Measurements from ENCODE around the gene HTRA2. TPM values are rescaled to one million over a fixed set of nuclear protein-coding genes. Genes with fewer than 3 reads are reported as not detected.

The HTRA2 gene
- total RNA-seq, 1 donor from 2014 or later: 18.1 TPM

DNA sequence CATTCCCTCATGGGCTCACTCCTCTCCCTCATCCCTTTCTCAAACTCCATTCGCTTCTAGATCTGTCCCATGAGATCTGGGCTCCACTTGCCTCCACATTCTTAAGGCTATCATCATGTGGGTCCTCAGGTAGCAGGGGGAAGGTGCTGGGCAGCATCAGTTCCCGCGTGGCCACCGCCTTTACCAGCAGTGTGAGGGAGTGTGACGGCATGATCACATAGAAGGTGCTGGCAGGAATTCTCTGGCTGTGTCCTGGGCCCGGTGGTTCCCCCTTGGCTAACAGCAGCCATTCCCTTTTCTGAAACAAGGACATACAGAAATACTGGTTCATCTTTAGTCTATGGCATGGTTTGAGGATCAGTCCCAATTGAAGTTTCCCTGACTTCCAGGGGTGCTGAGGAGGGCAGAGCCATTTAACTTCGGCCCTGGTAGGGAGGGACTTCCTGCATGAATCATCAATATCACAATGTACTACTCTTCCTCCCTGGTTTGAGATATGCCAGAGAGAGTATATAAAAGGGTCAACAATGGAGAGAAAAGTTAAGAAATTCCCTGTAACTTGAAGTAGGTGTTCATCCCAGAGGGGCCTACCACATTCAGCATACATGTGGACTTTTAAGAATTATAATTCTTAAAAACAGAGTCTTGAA lies 32.5 kb downstream of the HTRA2 start:
- no peak for DNase-seq

DNA sequence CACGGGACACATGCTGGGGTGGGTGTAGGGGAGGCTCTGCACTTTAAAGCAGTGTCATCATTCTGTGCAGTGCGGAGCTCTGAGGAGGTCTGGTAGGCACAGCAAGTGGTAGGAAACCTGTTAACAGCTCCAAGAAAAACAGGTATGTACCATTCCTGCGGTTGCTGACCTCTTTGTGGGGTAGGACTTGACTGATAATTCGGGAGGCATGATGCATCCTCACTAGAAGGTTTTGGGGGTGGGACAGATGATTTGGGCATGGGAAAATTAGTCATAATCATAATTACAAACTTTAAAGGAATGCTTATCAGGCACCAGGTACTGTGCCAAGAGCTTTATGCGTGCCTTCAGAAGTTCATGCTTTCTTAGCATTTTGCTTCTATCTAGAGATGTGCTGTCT lies 34.5 kb downstream of the HTRA2 start:
- no peak for DNase-seq

DNA sequence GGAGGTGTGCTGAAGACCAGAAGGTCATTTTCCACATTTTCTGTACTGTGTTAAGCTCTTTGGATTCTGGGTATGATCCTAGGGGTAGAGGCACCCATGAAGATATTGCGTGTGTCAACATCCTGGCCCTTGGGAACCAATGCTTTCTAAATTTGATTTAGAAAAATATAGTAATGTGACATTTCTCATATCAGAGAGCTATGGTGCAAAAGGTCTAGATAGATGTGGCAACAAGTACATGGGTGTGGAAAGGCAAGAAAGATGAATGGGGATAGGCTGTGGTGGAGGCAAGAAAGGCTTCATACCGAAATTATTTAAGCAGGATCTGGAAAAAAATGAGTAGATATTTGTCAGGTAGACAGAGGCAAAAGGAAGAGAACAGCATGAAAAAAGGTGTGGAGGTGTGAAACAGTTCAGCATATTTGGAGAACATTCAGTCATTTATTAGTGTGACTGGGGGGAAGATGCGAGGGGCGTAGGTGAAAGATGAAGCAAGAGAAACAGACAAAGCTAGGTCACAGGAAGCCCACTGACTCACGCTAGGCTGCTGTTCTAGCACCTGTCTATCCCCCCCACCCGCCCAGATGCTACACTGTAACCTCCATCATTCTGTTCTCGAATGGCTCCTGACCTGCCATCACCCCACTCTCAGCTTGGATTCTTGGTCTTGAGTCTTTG lies 36.5 kb downstream of the HTRA2 start:
- DNase-seq: no peak

DNA sequence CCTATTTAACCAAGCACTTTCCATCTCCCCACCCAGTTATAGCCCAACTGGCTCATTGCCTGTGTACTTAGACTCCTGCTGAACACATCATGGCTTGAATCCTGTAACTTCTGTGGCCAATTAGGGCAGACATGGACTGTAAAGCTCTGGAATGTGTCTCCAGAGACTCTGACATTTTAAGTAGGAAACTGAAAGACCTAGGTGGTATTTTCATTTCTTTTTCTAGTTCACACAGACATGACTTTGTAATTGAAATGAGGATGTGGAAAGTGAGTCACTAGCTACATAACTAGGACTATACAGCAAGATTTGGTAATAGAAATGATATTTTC lies 37.0 kb downstream of the HTRA2 start:
- peak; percentile 13 for DNase-seq

DNA sequence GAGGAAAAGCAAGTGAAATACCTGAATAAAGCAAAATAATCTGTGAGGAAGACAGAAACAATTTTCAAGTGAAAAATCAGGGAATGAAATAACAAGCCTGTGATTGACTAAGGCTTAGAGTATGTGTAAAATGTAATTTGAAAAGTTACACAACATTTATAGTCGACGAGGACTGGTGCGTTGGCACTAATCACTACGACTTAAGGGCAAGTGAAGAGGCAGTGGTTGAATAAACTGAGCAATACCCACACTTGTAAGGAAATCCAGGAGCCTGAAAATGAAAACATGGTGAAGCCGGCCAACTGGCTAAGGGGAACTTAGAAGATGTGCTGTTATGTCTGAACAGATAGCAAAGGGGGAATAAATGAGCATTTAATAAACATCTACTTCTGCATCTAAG lies 38.1 kb downstream of the HTRA2 start:
- DNase-seq: no peak

DNA sequence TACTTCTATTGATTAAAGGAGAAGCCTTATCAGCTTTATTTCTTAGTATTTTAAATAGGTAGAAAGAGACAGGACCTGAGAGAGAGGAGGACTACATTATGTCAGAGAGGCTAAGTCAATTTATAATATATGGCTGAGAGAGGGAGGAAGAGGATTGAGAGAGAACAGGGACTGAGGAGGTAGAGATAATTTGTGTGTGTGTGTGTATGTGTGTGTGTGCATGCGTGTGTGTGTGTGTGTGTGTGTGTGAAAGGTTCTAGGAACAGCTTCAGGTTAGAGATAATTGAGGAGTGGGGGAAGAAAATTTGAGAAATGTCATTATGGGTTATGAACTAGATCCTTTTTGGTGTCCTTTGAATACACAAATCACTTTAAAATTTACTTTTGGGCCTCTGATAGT lies 40.0 kb downstream of the HTRA2 start:
- no peak for DNase-seq

DNA sequence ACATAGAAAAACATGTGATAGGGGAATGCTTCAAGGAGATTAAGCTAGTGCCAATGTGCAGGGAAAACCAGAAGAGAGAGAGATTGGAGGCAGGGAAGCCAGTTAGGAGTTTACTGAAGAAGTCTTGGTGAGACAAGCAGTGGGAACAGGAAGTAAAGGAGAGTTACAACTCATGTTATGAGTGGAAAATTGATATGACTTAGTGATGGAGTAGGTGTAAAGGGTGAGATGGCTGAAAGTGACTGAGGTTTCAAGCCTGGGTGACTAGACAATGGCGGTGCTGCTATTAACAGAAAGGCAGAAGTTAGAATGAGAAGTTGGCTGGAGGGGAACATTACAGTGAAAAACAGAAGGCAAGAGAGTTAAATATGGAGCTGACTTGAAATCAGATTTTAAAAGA lies 41.3 kb downstream of the HTRA2 start:
- no peak for DNase-seq

DNA sequence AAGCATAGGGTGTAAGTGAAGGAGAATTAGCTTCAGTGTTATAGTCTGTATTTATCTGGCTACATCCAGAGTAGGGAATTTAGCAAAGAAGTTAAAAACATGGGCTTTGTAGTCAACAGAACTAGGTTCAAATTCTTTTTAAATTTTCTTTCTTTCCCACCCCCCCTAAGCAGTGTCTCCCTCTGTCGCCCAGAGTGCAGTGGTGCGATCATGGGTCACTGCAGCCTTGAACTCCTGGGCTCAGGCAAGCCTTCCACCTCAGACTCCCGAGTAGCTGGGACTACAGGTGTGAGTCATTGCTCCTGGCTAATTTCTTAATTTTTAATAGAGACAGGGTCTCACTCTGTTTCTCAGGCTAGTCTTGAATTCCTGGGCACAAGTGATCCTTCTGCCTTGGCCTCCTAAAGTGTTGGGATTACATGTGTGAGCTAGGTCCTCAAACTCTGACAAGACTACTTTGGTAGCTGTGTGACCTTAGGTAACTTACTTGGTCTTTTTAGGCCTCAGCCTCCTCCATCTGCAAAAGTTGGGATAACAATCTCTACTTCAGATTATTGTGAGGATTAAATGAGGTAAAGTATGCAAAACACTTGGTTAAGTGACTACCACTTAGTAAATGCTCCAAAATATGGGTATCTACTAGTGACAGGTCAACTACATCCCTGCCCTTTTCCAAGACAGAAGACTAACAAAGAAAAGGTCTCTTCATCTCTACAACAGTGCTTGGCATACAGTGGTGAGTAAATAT lies 42.6 kb downstream of the HTRA2 start:
- no peak for DNase-seq

DNA sequence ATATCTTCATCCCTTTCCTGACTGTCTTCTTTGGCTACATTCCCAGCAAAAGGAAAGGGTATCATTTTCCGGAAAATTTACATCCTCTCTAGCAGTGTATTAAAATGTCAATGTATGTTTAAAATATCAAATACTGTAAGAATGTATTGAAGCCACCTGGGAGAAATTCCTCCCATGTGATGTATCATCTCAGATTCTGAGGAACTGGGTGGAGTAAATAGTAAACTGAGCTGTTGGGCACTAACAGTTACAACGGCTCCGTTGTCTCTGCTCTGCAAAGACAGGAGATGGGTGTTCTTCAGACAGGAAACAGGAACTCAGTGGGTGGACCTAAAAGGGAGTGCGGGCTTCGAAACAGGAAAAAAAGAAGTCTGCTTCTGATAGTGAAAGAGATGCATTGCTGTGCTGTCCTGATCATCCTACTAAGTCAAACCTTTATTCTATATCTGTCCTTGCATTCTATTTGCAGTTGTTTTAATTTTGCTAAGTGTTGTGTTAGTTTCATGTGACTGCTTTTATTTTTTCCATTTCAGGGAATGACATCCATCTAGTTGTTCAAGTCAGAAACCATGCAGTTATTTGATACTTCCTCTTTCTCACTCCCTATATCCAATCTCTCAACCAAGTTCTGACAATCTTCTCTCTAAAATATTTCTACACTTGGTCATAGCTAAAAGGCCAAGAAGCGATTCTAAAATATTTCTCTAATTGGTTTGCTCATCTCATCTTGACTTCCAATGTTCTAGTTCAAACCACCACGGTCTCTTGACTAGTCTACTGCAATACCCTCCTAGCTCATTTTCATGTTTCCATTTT lies 44.2 kb downstream of the HTRA2 start:
- DNase-seq: no peak

DNA sequence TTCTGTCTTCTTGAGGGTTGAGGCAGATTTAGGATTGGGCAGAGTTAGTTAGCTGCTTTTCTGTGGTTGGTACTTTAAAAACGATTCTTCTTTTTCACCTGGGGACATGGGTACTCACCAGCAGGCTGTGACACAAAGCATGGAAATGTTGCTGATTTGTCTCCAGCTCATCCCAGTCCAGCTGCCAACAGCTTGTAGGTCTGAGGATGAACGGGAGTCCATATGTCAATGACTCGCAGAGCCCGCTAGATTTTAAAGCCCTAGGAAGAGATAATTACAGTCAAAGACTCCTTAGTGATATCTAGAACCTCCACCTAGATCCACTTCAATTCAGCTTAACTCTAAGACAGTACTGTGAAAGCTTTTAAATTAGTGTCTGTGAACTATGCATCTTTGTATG lies 45.6 kb downstream of the HTRA2 start:
- DNase-seq: no peak

DNA sequence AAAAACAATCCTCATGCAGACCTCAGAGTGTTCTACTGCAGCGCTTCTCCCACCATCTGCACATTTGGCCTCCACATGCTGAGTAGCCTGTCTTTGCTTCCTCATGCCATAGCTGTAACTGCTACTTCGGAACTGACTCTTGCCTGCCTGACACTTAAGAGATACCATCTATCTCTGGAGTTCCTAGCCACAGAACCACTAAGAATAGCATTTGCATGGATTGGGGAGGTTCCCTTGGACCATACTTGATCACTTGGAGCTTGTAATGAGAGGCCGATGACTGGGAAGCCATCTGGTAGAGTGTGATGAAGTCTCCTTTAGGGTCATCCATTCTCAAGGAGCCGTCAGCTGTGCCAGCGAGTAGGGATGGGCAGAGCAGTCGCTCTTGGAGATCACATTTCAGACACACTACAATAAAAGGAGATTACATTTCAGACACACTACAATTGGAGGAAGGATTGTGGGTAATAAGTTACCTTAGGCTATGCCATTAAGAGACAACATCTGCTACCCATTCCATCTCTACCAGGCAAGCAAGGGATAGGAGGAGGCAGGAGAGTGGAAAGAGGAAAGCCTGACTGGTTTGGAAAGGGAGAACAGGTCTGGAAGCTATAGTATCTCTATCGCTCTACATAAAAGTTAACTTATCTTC lies 46.6 kb downstream of the HTRA2 start:
- peak; percentile 52 for DNase-seq

DNA sequence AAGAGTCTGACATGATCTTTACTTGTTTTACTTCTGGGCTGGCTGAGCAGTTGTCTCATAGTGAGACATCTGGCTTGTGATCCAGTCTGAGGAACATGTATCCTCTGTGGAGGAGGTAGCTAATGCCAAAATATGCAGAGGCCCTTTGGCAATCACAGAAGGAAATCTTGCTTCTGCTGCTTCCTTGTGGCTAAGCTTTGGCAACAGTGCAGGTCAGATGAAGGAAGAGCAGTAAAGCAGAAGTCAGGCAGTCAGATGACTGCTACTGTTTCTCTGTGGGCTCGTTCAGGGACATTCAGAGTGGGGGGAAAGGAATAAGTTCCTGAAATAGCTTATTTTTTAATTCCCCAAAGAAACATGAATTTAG lies 47.1 kb downstream of the HTRA2 start:
- DNase-seq: peak; percentile 66

DNA sequence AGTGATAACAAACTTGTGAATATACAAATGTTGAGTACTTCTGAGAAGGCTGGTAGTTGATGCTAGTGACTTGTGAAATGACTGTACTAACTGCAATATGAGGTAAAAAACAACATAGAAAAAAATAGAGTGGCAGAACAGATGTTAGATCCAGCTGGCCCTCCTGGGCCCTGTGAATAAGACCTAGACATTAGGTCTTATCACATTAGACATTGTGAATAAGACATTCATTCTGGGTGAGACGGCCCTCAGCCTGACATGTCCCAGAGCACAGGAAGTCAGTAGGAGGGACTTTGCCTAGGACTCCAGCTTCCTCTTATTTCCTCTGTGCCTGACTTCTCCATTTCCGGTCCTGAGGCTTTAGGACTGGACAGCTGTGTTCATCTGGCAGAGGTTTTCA lies 47.7 kb downstream of the HTRA2 start:
- no peak for DNase-seq

DNA sequence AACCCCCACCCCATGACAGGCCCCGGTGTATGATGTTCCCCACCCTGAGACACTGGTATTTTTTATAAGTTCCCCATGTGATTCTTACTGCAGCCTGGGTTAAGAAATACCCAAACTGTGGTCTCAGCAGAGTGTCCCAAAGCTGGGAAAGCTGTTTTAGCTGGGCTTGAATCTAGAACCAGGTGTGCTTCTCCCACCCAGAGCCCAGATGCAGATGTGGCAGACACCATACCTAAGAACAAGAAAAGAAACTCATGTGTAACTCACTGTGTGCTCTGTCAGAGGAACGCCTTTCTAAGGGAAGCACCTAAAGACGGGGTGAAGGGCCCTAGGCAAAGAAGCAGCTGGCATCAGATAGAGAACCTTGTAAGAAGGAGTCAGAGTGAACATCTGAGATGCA lies 48.7 kb downstream of the HTRA2 start:
- no peak for DNase-seq

DNA sequence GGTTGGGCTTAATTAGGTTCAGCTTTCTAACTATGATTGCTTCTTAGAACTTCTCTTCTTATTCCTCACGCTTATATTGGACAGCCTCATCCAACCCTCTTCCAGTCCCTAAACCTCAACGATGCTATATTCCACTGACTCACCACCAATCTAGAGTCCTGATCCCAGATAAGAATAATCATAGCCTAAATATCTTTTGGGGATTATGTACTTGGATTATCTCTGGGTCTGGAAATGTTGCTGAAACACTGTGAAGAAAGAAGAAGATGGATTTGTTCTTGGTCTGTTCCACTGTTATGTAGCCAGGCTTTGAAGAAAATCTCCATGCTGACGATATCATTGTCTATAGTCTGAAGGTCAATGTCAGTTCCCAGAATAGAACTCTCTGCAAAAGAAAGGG lies 51.7 kb downstream of the HTRA2 start:
- DNase-seq: no peak

DNA sequence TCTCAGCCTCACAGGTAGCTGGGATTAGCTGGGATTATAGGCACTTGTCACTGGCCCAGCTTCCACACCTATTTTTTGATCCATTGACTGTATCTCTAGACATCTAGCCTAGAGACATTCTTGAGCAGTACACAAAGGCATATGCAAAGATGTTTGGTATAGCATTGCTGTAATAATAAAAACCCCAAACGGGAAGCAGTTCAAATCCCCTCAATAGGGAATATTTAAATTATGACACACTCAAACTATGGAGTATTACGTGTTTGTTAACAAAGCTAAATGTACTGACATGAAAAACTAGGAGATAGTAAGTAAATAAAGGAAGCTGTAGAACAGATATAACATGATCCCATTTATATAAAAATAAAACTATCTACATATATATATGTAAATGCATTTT lies 52.5 kb downstream of the HTRA2 start:
- no peak for DNase-seq

Other genes starting within 250 kb of the HTRA2 start
- 2.1 TPM for gene SLC4A5, start 186.5 kb upstream of the HTRA2 start, total RNA-seq
- gene DCTN1, start 149.6 kb upstream of the HTRA2 start, total RNA-seq: 59.2 TPM
- 0.30 TPM for gene C2orf81, start 108.3 kb upstream of the HTRA2 start, total RNA-seq
- 5.7 TPM for gene WDR54, start 108.2 kb upstream of the HTRA2 start, total RNA-seq
- gene RTKN, start 88.0 kb upstream of the HTRA2 start, total RNA-seq: 25.7 TPM
- gene INO80B, start 74.8 kb upstream of the HTRA2 start, total RNA-seq: 6.8 TPM
- 20.1 TPM for gene WBP1, start 71.5 kb upstream of the HTRA2 start, total RNA-seq
- gene MOGS, start 64.6 kb upstream of the HTRA2 start, total RNA-seq: 28.7 TPM
- gene MRPL53, start 57.3 kb upstream of the HTRA2 start, total RNA-seq: 17.8 TPM
- gene CCDC142, start 46.9 kb upstream of the HTRA2 start, total RNA-seq: 17.5 TPM
- gene TTC31, start 46.9 kb upstream of the HTRA2 start, total RNA-seq: 10.5 TPM
- gene LBX2, start 30.3 kb upstream of the HTRA2 start, total RNA-seq: 0.20 TPM
- gene PCGF1, start 22.2 kb upstream of the HTRA2 start, total RNA-seq: 8.1 TPM
- gene TLX2, start 15.5 kb upstream of the HTRA2 start, total RNA-seq: not detected
- 0.59 TPM for gene DQX1, start 3.7 kb upstream of the HTRA2 start, total RNA-seq
- 55.4 TPM for gene AUP1, start 227 bp upstream of the HTRA2 start, total RNA-seq
- gene LOXL3, start 24.0 kb downstream of the HTRA2 start, total RNA-seq: 3.7 TPM
- gene DOK1, start 24.8 kb downstream of the HTRA2 start, total RNA-seq: 6.2 TPM
- gene M1AP, start 118.4 kb downstream of the HTRA2 start, total RNA-seq: 0.99 TPM
- gene SEMA4F, start 124.3 kb downstream of the HTRA2 start, total RNA-seq: 3.2 TPM

Measured in skin of body (tissue), 2 donors.